Activated CD8-positive, alpha-beta memory T cell treated with anti-CD3 and anti-CD28 coated beads for 24 hours (primary cell): Measurements from ENCODE around the gene PRR7.

Experiments
- DNase-seq: peaks from one replicate; pipeline ENCODE4 v3.0.0-alpha.2; 2020

PRR7 gene

DNA sequence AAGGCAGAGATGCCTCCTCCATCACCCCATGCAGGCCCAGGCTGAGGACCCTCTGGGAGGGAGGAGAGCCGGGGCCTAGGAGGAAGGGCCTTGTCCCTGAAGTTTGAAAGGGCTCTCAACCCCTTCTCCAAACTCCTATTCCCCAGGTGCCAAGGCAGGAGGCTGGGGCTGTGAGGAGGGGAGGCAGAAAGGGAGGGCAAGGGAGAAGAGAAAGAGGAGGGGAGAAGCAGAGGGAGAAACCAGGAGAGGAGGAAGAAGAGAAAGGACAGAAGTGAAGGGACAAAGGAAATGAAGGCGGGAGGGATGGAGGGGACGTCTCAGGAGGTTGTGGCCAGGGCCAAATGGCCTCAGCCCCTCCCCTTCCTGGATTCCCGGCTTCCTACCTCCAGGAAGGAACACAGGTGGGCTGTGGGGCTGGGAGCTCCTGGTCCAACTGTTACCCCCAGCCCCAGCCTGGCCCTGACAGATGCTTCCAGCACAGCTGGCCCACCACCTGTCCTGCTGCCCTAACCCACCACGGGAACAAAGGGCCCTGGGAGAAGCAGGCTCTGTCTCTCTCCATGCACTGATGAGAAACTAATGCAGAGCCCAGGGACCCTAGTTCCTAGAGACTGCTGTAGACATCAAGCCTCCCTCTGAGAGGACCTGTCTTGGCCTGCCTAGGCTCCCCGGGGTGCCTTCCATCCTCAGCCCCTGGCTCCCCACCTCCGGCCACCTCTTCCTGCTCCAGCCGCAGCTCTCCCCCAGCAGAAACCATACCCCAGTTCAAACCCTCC, 23.3 kb downstream of the PRR7 start:
- no peak for DNase-seq

DNA sequence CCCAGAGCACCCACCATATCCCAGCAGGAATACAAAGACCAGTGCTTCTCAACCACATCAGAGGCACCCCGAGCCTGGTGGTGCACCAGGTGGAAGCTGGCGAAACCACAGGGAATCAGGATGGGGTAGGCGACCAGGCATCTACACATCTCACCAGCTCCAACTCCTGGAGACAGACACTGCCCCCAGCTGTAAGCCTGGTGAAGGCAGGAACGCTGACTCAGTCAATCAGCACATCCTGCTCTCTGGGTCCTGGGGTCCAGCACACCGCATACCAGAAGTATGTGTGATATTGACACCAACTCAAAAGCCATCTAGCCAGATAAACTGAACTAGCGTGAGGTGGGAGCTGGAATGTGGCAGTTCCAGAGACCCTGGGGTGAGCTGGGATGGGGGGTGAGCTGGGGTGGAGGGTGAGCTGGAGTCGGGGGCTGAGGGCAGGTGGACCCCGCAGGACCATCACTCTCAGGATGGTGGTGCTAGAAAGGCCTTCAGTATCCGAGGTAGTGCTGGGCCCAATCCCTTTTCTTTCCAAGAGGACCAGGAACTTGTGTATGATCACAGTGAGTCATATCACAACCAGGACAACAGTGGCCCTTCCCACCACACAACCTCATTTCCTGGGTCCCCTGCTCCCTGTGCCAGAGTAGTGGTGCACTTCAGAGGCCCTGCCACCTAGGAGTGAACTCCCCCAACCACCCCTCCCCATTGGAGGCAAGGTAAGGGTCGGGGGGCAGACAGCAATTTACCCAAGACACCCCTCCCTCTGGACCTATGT, 24.3 kb downstream of the PRR7 start:
- no peak for DNase-seq

DNA sequence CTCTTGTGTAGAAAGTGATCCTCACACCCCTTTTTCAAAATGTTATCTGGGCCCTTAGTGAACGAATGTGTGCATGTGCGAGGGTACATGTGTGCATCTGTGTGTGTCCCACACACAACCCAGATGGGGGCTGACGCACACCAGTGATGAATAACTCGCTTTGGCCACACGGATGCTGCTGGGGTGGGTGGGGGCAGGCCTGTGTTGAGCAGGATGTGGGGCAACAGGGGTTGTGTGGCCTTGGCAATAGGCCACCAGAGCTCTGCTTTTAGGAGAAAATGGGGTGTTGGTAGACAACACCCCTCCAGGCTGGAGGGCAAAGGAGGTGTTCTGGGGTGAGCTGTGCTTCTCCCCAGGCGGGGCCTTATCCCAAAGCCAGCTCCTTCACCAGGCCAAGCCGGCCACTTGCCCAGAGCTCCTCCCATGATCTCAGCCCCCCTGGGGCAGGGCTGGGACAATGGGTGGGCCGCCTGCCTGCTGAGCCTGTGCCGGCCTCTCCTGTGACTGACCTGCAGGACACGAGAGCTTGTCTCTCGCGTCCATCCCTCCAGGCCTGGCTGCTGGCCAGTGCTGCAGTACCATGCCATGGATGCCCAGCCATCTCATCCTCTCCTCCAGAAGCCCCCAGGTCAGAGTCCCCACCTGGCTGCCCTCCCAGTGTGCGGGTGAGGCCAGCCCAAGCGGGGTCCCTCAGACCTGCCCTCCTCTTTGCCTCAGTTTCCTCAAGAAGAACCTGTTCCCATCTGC, 25.2 kb downstream of the PRR7 start:
- DNase-seq: no peak

DNA sequence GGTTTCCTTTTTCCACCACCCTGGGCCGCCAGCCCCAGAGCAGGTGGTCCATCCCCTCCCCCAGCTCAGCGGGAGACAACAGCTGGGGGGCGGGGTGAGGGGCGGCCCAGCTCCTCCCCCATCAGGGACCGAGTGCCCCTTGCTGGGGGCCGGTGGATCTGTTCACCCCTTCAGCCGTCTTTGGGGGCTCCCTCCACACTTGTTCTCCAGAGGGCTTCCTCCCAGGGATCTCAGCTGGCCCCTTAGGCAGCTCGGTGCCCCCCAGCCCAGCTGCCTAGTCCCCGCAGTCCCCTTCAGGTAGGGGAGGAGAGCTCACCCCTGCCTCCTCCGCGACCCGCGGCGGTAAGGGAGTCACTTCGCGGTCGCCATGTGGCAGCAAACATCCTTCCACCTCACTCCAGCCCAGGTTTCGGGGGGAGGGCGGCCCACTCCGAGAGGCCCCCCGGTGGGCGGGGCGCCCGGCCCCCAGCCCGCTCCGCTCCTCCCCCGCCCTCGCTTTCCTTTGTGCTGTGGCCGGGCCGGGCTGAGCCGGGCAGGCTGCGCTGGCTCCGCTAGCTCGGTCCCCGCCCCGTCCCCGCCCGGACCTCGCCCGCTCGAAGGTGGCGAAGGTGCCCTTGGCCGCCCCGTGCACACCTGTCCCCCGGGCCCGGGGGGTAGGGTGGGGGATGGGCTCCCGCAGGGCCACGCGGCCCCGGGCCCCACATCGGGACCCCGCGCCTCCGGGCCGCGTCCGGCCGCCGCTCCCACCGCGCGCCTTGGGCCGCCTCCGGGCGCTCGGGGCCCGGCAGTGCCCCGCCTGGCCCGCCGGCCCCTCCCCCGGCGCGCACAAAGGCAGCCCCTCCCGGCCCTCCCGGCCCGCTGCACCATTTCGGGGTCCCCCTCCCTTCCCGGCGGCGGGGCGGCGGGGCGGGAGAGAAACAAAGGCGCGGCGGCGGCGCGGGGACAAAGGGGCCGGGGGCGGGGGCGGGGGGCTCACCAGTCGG, 26.1 kb downstream of the PRR7 start:
- DNase-seq: peak; percentile 89

DNA sequence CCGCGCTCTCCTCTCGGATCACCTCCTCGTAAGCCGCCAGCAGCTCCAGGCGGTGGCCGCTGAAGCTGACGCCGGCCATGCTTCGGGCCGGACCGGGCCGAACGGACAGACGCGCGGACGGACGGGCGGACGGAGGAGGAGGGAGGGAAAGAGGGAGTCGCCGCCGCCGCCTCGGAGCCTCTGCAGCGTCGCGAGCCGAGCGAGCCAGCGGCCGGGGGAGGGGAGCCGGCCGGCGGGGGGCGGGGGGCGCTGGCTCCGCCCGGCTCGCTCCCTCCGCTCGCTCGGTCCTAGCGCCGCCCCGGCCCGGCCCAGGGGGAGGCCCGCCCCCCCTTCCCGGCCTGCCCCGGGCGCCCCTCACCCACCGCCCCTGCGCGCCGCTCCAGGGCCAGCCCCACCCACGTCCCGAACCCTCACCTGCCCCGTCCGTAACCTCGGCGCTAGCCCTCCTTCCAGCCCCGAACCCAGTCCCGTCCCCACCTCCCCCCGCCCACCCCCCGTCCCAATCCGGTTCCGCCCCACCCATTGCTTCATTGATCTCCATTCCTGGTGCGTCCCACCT, 26.9 kb downstream of the PRR7 start, which contains the start of gene DBN1:
Gene DBN1, minus strand, starts transcription at position 192 of the 559 bp plus-strand sequence. Its CDS starts 113 bp downstream, at position 79.
- no peak for DNase-seq

DNA sequence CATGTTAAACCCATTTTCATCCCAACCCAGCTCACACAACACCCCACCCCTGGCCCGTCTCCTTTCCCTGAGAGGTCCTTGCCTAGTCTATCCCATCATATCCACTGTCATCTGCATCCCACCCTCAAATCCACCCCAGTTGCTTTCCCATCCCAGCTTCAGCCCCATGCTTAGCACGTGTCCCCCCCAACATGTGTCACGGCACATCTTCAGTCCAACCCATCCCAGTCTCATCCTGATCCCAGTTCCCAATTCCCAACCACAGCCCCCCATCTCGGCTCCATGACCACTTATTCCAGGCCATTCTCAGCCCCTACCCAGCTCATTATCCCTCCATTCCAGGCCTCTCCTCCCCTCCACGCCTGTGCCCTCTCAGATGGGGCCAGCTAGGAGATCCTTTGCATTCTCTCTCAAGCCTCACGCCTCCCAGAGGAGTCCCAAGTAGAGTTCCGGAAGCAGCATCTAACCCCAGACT, 27.4 kb downstream of the PRR7 start:
- no peak for DNase-seq

DNA sequence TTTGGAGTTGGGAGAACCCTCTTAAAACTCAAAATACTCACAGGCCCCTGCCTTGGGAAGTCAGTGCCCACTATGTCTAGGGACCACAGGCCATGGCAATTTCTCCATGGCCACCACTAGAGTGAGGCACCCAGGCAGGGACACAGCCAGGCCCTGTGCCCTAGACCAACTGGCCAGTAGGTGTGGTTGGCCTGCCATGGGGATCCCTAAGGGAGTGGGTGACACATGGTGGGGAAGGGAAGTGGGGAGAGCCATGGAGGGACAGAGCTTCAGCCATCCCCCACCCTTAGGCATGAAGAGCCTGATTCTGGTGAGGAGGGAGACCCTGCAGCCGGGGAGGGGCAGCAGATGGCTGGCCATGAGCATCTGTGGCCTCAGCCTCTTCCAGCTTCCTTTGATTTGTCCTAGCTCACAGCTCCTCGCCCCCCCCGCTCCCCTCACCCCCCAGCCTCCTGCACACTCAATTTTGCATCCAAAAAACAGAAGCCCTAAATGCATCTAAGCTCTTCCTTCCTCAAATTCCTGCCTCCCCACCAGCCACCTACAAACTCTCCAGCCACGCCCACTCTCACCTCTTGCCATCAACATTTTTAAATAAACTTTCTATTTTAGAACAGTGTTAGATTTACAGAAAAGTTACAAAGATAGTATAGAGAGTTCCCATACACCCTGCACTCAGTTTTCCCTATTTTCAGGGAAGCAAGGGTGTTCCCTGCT, 28.4 kb downstream of the PRR7 start:
- no peak for DNase-seq

DNA sequence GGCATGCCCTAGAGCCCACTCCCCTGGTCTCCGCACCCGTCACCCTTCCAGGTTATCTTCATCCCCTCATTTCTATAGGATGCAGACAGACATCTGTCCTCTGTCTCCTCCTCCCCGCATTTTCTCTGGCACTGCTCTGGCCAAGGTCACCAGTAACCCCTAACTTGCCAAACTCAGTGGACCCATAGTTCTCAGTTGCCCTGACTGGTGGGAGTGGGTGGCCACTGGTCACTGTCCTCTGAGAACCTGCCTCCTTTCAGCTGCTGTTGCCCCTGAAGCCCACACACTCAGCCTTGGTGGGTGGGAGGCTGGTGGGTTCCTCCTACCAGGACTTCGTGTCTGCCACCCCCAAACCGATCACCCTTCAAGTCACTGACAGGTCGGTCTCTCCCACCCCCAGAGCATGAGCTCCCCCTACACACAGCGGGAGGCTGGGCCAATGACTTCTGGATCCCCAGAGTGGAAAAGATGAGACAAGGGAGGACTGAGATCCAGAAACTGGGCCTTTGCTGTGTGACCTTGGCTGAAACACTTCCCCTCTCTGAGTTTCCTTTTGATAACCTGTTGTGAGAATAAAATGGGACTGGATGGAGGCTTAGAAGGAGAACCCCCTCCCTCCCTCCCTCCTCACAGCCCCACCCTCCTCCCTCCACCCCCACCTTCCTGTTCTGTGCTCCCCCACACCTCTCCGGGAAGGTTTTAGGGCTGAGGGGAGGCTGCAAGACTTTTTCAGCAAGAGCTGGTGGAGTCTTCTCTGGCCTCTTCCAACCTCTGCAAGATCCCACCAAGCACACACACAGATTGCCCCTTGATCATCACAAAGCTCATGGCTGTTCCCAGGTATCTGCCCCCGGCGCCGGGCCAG, 29.2 kb downstream of the PRR7 start:
- DNase-seq: no peak

DNA sequence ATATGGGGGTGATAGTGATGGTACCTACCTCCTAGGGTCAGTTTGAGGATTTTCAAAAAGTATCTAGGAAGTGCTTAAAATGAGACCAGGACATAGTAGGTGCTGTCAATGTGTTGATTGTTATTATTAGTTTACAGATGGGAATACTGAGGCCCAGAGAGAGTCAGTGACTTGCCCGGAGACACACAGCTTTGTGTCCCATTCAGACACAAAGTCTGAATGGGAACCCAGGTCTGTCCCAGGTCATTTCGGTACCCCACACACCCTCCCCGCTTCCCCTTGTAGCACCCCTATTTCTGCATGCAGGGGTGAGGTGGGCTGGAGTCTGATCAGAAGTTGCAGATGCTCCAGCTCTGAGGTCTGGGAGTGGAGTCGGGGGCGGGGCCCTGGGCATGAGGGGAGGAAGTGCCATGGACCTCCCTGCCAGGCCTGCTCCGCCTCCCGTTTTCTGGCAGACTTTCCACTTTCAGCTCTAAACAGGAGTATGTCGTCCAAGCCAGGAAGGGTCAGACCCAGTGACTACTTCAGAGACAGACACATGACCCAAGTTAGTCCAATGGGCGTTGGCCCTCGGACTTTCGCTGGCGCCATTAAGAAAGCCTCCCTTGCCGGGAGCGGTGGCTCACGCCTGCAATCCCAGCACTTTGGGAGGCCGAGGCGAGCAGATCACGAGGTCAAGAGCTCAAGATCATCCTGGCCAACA, 30.1 kb downstream of the PRR7 start:
- DNase-seq: no peak

DNA sequence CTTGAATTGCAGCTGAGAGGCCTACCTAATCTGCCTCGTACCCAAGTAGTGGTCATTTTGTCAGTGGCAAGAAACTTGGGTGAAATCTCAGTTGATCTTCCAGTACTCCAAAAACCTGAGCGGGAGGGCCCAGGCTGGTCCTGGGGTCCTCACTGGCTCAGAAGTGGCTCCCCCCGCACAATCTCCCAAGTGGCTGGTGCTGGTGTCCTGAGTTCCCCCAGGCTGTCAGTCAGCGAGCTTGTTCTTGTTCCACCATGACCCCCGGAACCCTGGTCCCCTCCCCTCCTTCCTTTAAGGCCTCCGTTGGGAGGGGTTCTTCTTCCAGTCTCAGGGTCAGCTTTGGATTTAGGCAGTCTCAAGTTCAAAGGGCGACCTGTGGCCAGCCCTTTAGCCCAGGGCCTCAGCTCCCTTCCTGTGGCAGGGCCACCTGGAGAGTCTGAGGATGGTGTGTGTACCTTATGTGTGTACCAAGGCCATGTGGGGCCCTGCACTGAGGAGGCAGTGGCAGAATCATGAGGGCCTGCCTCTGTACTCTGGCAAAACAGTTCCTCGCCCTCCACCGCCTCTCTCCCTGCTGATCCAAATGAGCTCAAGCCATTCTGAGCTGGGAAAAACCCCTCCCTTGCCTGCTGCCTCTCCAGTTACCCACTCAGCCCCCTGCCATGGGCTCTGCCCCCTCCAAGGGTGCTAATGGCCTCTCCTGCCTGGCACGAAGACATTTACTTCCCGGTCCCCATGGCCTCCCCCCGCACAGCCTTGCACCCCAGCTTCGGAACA, 31.3 kb downstream of the PRR7 start:
- DNase-seq: no peak

DNA sequence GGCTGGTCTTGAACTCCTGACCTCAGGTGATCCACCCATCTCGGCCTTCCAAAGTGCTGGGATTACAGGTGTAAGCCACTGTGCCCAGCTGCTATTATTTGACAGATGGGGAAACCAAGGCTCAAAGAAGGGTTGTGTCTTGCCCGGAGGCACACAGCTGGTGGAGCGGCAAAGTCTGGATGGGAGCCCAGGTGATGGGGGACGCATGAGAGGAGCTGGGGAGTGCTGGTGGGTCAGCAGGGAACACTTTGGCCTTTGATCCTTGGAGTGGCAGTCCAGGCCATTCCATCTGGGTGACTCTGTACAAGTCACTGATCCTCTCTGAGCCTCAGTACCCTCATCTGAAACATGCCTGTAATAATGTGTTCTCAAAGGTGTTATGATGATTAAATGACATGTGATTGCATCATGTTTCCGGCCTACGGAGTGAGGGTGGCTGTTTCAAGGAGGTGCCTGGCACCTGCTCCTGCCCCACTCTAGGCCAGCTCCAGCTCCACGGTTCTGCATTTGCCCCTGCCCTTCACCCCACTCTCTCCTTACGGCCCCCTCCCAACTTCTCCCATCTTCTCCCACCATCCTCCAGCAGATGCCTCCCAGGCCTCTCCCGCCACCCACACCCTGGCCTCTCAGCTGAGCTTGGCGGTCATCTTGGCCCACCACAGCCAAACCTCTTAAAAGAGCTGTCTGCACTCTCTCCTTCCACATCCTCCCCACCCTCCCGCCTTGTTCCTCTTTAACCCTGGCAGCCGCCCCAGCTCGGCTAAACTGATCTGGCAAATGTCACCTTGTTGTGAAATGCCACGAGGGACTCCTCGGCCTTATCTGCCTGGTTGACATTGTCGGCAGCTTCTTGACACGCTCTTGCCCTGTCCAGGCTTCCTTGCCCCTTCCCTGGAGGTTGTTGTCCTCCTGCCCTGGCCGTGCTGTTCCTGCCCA, 32.4 kb downstream of the PRR7 start:
- peak; percentile 82 for DNase-seq

DNA sequence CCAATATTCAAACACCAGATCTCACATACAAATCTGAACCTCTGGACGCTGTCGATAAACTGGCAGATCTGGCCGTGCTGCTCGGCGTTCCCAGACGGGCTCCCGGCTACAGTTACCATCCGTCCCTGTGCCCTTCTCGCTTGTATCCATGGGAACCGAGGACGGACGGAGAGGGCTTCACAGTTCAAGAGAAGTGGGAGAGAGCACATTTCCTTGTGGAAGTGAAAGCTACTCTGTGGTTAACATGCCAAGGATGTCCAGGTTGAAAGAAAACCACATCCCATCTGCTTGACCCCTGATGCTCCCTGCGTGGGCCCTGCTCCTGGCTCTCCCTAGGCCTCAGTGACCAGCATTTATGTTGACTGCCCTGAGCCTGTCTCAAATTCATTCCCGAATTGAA, 33.2 kb downstream of the PRR7 start:
- no peak for DNase-seq

DNA sequence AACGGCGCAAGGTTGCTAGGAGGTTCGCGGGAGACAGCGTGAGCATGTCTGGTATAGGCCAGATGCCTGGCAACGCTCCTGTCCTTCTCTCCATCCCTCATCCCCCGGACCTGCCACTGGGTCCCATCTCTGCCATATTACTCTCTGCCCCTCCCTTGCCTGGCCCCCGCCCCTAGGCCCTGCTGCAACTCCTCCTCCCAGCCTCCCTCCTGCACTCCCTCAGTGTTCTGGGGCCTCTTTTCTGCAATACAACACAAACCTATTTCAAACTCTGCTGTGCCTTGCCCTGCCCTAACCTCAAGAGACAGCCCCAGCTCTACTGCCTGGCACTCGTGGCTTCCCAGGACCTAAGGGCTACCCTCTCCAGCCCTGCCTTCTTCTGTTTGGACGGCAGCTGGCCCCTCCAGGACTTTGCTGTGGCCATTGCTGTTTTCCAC, 35.8 kb downstream of the PRR7 start:
- no peak for DNase-seq

DNA sequence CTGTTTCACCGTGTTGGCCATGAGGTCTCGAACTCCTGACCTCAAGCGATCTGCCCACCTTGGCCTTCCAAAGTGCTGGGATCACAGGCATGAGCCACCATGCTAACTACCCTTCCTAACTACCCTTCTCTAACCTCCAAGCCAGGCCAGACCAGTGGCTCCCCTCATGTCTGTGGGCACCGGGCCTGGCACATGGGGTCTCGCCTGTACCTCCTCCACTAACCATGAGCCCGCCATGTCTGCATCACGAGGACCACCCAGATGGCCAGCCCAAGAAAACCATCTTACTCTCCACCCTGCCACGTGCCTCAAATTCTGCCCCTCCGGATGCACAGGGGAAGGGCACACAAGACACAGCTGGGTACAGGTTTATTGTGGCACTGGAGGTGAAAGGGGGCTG, 36.4 kb downstream of the PRR7 start:
- no peak for DNase-seq

DNA sequence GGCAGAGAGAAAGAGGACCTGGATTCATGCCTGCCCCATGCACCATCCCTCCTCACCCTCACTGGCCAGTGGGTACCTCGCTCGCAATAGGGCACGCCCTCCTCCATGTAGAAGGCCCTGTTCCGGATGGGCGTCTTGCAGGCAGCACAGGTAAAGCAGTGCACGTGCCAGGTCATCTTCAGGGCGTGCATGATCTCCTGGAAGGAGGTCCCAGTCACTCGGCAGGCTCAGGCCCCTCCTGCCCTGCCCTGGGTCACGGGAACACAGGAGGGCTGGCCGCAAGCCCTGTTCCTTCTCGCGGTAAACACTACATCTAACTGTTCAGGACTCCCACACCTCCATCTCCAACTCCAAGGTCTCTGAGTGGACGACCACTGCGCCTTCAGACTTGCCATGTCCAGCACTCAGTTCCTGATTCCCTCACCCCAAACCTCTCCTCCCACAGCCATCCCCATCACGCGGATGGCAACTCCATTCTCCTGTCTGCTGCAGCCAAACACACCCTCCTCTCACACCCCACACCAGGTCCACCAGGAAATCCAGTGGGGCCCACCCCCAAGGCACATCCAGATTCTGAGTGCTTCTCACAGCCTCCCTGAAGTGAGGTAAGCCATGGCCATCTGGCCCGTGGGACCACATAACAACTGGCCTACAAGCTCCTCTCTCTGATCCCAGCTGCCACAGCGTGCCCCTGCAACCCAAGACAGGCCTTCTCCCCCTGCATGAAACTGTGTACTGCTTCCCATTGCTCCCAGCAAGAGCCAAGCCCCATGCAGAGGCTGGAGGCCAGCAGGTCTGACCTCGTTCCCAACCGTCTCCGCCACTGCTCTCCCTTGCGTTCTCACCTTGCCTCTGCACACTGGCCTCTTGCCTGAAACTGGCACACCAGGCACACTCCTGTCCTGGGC, 37.6 kb downstream of the PRR7 start:
- DNase-seq: no peak

DNA sequence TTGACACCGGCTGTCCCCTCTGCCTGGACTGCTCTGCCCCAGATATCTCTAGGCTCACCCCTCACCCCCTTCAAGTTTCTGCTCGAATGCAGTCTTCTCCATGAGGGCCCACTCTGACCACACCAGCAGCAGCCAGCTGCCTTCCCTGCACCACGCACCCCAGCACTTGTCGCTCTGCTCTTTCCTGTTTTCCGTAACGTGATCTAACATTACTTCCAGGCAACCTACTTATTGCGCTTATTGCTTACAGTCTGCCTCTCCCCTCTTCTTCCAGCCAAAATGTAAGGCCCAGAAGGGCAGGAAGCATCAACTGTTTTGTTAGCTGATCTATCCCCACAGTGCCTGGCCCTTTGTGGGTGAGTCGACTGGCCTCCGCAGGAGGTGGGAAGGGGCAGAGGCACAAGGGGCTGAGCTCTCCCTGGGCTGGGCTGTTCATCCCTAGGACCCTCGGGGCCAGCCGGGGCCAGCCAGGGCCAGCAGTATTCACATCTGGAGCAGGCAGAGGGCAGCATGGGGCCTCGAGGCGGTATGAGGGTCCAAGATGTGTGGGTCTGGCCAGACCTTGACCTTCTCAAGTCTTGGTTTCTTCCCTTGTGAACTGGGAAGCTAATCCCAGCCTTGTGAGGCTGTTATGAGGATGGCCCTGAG, 38.4 kb downstream of the PRR7 start:
- DNase-seq: no peak
